Mucosa of descending colon (tissue), 3 donors: ENCODE results near the gene MSI2. TPM values are rescaled to one million over a fixed set of nuclear protein-coding genes. Genes with fewer than 3 reads are reported as not detected.

Experiments used
- ATAC-seq: fragments of 200-7000 bp; cut with Tn5 transposase; one replicate; pipeline ENCODE4 v1.9.1; 2020; ENCODE audit warnings: mild to moderate bottlenecking, moderate library complexity
- DNase-seq, 3 donors: peaks; one replicate each; pipeline ENCODE4 v3.0.0-alpha.2; 2020
- H3K36me3 ChIP-seq: fragments of 200-600 bp; one replicate; pipeline ENCODE4 v1.8.0; 2021; ENCODE audit warnings: low read depth, mild to moderate bottlenecking
- H3K4me1 ChIP-seq: fragments of 200-600 bp; one replicate; pipeline ENCODE4 v1.8.0; 2021; ENCODE audit warnings: low read depth, mild to moderate bottlenecking
- H3K4me3 ChIP-seq: fragments of 200-600 bp; one replicate; pipeline ENCODE4 v1.8.0; 2021; ENCODE audit warnings: mild to moderate bottlenecking
- H3K9me3 ChIP-seq: fragments of 200-600 bp; one replicate; pipeline ENCODE4 v1.8.0; 2021; ENCODE audit warnings: mild to moderate bottlenecking
- CTCF ChIP-seq: fragments of 200-600 bp; IDR thresholded peaks from one replicate; pipeline ENCODE4 v1.8.0; 2022; ENCODE audit warnings: antibody characterized with exemption, mild to moderate bottlenecking
- intact Hi-C, 2 donors: fragments of 100-400 bp; cut with DNase I in 1 of 2; cut with micrococcal nuclease in 1 of 2; formaldehyde crosslinking; loops; one replicate each; pipeline versions ENCODE4 v1.11.0 to v1.11.1; 2022; cut with DNase I, micrococcal nuclease
- total RNA-seq, 3 donors: library from RNA; stranded (reverse); fragmentation: NEBNext Ultra II Directional in 2 of 3; extraction: Animal tissue kit (Norgen Biotek cat#: 25700) in 2 of 3; gene quantifications; one replicate each; pipeline versions ENCODE4 v1.2.1 to v1.2.4, GENCODE V29; 2021 to 2023
- donor health status: DM: no; HTN: no; CAD: no; lungs with moderate emphysema.
- donor health status: DM: no; HTN: no; CAD: no.
- donor health status: DM: no; HTN: yes; CAD: no.

Gene MSI2
- total RNA-seq, 3 donors from 2014 or later: 60.0 to 72.6 (median 65.7) TPM

GRCh38 chr17:57601143-57601735, 344.9 kb downstream of the MSI2 start:
- Histone ChIP-seq H3K4me1 (peaks cover 30% of the 10 kb centered on the region), H3K36me3 (no peaks in the 10 kb centered on the region), H3K9me3 (no peaks in the 10 kb centered on the region), H3K4me3 (no peak overlapping the region)
- intact Hi-C loops: loop anchor here in 1 of 2 donors (10.0 kb wide), 1 partner anchor 64 kb away; no protein-coding TSS in a partner anchor
- DNase-seq (peak in 1 of 3 donors; percentile 58), ATAC-seq (no peak)
- no peak for TF ChIP-seq CTCF

GRCh38 chr17:57602896-57603295, 346.6 kb downstream of the MSI2 start:
- Histone ChIP-seq H3K4me1 (peaks cover 34% of the 10 kb centered on the region), H3K36me3 (no peaks in the 10 kb centered on the region), H3K9me3 (no peaks in the 10 kb centered on the region), H3K4me3 (no peak overlapping the region)
- no peak for DNase-seq
- TF ChIP-seq CTCF: no peak
- intact Hi-C loops: loop anchor here in 1 of 2 donors (10.0 kb wide), 1 partner anchor 62 kb away; no protein-coding TSS in a partner anchor
- ATAC-seq: no peak

GRCh38 chr17:57603546-57603945, 347.2 kb downstream of the MSI2 start:
- peaks cover 34% of the 10 kb centered on the region for H3K4me1 ChIP-seq
- H3K9me3 ChIP-seq: no peaks in the 10 kb centered on the region
- intact Hi-C loops: loop anchor here in 1 of 2 donors (10.0 kb wide), 1 partner anchor 61 kb away; no protein-coding TSS in a partner anchor
- peak; percentile 43 for ATAC-seq
- DNase-seq: peak in 1 of 3 donors; percentile 45
- TF ChIP-seq CTCF: no peak
- H3K4me3 ChIP-seq: no peak overlapping the region
- H3K36me3 ChIP-seq: no peaks in the 10 kb centered on the region

GRCh38 chr17:57603978-57604377, 347.7 kb downstream of the MSI2 start:
- Histone ChIP-seq H3K4me3 (no peak overlapping the region), H3K4me1 (peaks cover 33% of the 10 kb centered on the region), H3K36me3 (no peaks in the 10 kb centered on the region), H3K9me3 (no peaks in the 10 kb centered on the region)
- intact Hi-C loops: loop anchor here in 1 of 2 donors (10.0 kb wide), 1 partner anchor 61 kb away; no protein-coding TSS in a partner anchor
- no peak for TF ChIP-seq CTCF
- DNase-seq (peak in 1 of 3 donors; percentile 57), ATAC-seq (peak; percentile 32)

- no peak for TF ChIP-seq CTCF
- H3K4me1 ChIP-seq: peaks cover 29% of the 10 kb centered on the region
- H3K9me3 ChIP-seq: no peaks in the 10 kb centered on the region
- H3K36me3 ChIP-seq: no peaks in the 10 kb centered on the region
- intact Hi-C loops: loop anchor here in 1 of 2 donors (10.0 kb wide), 1 partner anchor 60 kb away; no protein-coding TSS in a partner anchor
- no peak overlapping the region for H3K4me3 ChIP-seq
- ATAC-seq (peak; percentile 72), DNase-seq (peak in 2 of 3 donors; percentile 65 to 67)
Measured at GRCh38 chr17:57604771-57605674, 348.7 kb downstream of the MSI2 start.
